ENCODE results near the gene PSME3IP1. TPM values are rescaled to one million over a fixed set of nuclear protein-coding genes. Genes with fewer than 3 reads are reported as not detected.

PSME3IP1 gene
- total RNA-seq, result 62.9 and 70.3 TPM in 2 replicates

DNA sequence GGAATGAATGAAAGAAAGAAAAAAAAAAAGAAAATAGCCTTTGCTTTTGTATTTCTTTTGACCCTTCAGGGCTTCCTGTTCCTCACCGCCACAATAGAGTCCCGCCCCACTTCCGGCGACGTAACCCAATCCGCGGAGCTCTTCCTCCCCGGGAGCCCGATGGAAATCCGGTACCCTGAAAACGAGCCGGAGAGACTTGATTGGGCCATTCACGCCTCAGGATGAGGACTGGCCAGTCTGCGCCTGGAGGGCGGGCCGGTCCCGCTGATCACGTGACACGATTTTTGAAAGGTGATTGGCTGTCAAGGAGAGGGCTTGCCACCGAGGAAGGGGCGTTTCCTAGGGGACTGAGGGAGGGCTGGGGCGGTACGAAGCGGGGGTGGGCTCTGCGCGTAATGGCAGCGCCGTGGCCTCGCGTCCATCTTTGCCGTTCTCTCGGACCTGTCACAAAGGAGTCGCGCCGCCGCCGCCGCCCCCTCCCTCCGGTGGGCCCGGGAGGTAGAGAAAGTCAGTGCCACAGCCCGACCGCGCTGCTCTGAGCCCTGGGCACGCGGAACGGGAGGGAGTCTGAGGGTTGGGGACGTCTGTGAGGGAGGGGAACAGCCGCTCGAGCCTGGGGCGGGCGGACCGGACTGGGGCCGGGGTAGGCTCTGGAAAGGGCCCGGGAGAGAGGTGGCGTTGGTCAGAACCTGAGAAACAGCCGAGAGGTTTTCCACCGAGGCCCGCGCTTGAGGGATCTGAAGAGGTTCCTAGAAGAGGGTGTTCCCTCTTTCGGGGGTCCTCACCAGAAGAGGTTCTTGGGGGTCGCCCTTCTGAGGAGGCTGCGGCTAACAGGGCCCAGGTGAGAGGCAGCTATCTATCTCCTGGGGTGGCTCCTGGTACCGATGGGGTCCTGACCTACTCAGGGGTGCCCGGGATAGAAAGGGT lies at the start of gene PSME3IP1, which contains the start of gene RSPRY1:
Gene PSME3IP1 (minus strand): TSS at position 95 of the 927 bp plus-strand sequence. CDS start 12,185 bp downstream, outside the sequence.
Gene RSPRY1 (plus strand): TSS at position 385 of the 927 bp plus-strand sequence. CDS start 18,330 bp downstream, outside the sequence.
- peaks cover 1% of the 10 kb centered on the region for H3K36me3 ChIP-seq (ENCODE audit: control insufficient read depth, insufficient read depth, low read length)
- H3K27me3 ChIP-seq (ENCODE audit: control insufficient read depth, insufficient read depth, low read length), result no peaks in the 10 kb centered on the region
- TF ChIP-seq, protein P1, sequence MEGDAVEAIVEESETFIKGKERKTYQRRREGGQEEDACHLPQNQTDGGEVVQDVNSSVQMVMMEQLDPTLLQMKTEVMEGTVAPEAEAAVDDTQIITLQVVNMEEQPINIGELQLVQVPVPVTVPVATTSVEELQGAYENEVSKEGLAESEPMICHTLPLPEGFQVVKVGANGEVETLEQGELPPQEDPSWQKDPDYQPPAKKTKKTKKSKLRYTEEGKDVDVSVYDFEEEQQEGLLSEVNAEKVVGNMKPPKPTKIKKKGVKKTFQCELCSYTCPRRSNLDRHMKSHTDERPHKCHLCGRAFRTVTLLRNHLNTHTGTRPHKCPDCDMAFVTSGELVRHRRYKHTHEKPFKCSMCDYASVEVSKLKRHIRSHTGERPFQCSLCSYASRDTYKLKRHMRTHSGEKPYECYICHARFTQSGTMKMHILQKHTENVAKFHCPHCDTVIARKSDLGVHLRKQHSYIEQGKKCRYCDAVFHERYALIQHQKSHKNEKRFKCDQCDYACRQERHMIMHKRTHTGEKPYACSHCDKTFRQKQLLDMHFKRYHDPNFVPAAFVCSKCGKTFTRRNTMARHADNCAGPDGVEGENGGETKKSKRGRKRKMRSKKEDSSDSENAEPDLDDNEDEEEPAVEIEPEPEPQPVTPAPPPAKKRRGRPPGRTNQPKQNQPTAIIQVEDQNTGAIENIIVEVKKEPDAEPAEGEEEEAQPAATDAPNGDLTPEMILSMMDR (IDR thresholded peaks at IDR 0.05; ENCODE audit: insufficient read depth, low read length, severe bottlenecking), result no peak
- peak within 1 kb of the TSS; percentile 62 for H3K4me3 ChIP-seq (ENCODE audit: low read depth, low read length)
- DNase-seq (ENCODE audit: low read depth) (peak; percentile 99), FAIRE-seq (no peak)

GRCh38 chr16:57235128-57236021 lies 49.5 kb upstream of the PSME3IP1 start:
- H3K27me3 ChIP-seq (ENCODE audit: control insufficient read depth, insufficient read depth, low read length), result no peaks in the 10 kb centered on the region
- peak; percentile 49 for DNase-seq (ENCODE audit: low read depth)
- H3K4me3 ChIP-seq (ENCODE audit: low read depth, low read length), result no peak overlapping the region
- TF ChIP-seq, protein P1 (IDR thresholded peaks at IDR 0.05; ENCODE audit: insufficient read depth, low read length, severe bottlenecking), result no peak
- H3K36me3 ChIP-seq (ENCODE audit: control insufficient read depth, insufficient read depth, low read length), result peaks cover 14% of the 10 kb centered on the region
- no peak for FAIRE-seq

DNA sequence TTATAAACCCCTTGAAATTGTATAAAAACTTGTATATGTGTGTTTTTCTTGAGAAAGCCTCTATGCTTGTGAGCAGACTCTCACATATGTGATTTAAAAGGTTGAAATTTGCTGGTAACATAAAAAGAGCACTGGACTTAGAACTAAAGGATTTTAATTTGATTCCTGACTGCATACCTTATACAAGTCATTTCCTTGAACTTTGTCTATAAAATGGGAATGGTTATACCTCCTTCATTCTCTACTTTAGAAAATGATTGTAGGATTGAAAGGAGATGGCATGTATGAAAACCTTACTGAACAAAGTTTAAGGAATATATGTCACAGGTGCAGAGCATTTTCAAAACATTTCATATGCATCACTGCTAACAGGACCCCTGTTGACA lies 48.9 kb upstream of the PSME3IP1 start:
- no peak for FAIRE-seq
- no peak for DNase-seq (ENCODE audit: low read depth)
- Histone ChIP-seq H3K4me3 (ENCODE audit: low read depth, low read length) (no peak overlapping the region), H3K27me3 (ENCODE audit: control insufficient read depth, insufficient read depth, low read length) (no peaks in the 10 kb centered on the region), H3K36me3 (ENCODE audit: control insufficient read depth, insufficient read depth, low read length) (peaks cover 16% of the 10 kb centered on the region)
- TF ChIP-seq, protein P1 (IDR thresholded peaks at IDR 0.05; ENCODE audit: insufficient read depth, low read length, severe bottlenecking), result no peak

- no peak for FAIRE-seq
Measured at GRCh38 chr16:57233944-57234706, 48.3 kb upstream of the PSME3IP1 start.

More at GRCh38 chr16:57233944-57234706, 48.3 kb upstream of the PSME3IP1 start:
- H3K27me3 ChIP-seq (ENCODE audit: control insufficient read depth, insufficient read depth, low read length), result no peaks in the 10 kb centered on the region
- DNase-seq (ENCODE audit: low read depth), result no peak
- H3K36me3 ChIP-seq (ENCODE audit: control insufficient read depth, insufficient read depth, low read length), result peaks cover 16% of the 10 kb centered on the region
- no peak overlapping the region for H3K4me3 ChIP-seq (ENCODE audit: low read depth, low read length)
- TF ChIP-seq, protein P1 (IDR thresholded peaks at IDR 0.05; ENCODE audit: insufficient read depth, low read length, severe bottlenecking), result no peak

Measured in bronchial epithelial cell (primary cell).